Breast epithelium (tissue), 3 donors: ENCODE measurements around the gene CENPB.

Experiments used
- POLR2A ChIP-seq: fragments of 450-650 bp; IDR thresholded peaks from one replicate; pipeline ENCODE4 v1.6.1; 2016; ENCODE audit warnings: antibody characterized with exemption, mild to moderate bottlenecking, moderate library complexity
- POLR2AphosphoS5 ChIP-seq, 3 donors: sonication (generic); formaldehyde crosslinking; IDR thresholded peaks; one replicate each; pipeline ENCODE4 v1.6.1; 2017; ENCODE audit warnings: antibody characterized with exemption in 3 of 3
- TF ChIP-seq, protein P1 (sequence below), 3 donors: fragments of 450-650 bp; IDR thresholded peaks; one replicate each; pipeline ENCODE4 v1.5.1; 2016 to 2017; ENCODE audit warnings: antibody characterized with exemption in 3 of 3, mild to moderate bottlenecking in 3 of 3, moderate library complexity in 3 of 3

GRCh38 chr20:3786126-3786484 lies 435 bp downstream of the CENPB start:
- TF ChIP-seq, protein P1, sequence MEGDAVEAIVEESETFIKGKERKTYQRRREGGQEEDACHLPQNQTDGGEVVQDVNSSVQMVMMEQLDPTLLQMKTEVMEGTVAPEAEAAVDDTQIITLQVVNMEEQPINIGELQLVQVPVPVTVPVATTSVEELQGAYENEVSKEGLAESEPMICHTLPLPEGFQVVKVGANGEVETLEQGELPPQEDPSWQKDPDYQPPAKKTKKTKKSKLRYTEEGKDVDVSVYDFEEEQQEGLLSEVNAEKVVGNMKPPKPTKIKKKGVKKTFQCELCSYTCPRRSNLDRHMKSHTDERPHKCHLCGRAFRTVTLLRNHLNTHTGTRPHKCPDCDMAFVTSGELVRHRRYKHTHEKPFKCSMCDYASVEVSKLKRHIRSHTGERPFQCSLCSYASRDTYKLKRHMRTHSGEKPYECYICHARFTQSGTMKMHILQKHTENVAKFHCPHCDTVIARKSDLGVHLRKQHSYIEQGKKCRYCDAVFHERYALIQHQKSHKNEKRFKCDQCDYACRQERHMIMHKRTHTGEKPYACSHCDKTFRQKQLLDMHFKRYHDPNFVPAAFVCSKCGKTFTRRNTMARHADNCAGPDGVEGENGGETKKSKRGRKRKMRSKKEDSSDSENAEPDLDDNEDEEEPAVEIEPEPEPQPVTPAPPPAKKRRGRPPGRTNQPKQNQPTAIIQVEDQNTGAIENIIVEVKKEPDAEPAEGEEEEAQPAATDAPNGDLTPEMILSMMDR (IDR thresholded peaks at IDR 0.05), result no peak
- no peak for TF ChIP-seq POLR2A
- peak in 2 of 3 donors; percentile 24 to 62 for TF ChIP-seq POLR2AphosphoS5 (IDR thresholded peaks at IDR 0.05)
